Prostate gland (tissue), 2 donors: Measurements from ENCODE around the gene YBX2.

Source experiments
- POLR2A ChIP-seq: fragments of 450-650 bp; IDR thresholded peaks from one replicate; pipeline ENCODE4 v1.6.1; 2016; ENCODE audit warnings: antibody characterized with exemption, mild to moderate bottlenecking
- TF ChIP-seq, protein P1 (sequence below), 4 experiments: fragments of 200-600 bp in 2 of 4; fragments of 450-650 bp in 2 of 4; sonication (generic) in 2 of 4; IDR thresholded peaks; 1 replicate in 3 of 4; 2 replicates in 1 of 4; pipeline ENCODE4 v1.5.1; 2016 to 2019; ENCODE audit warnings: antibody characterized with exemption in 4 of 4, mild to moderate bottlenecking in 2 of 4, moderate library complexity in 2 of 4

DNA sequence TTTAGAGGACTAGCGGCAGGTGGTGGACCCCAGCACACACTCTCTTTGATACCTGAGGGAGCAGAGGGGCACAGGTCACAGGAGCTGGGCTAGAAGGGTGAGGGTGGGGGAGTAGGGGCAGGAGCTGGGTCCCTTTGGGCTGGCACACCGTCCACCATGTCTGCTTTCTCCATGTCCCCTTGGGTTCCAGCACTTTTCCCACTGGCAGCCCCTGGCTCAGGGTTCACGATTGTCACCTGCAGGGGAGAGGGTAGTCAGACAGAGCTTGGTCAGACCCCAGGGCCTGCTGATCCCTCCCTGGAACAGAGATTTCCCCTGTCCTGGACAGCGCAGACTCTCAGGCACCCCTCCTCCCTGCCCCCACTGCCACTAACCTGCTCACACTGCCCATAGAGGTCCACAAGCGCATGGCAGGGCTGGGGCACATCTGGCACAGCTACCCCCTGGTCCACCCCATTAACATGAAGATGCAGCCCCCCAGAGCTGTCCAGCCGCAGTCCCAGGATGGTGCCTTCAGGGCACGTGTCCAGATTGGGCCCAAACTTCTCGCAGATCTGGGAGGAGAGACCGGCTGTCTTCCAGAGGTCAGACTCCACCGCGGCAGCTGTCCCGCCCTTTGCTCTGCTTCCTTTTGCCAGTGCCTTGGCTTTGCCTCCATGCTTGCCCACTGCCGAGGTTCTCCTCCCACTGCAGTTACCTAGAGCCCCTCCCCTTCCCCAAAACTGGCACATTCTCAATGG, 23.9 kb upstream of the YBX2 start:
- TF ChIP-seq, protein P1, sequence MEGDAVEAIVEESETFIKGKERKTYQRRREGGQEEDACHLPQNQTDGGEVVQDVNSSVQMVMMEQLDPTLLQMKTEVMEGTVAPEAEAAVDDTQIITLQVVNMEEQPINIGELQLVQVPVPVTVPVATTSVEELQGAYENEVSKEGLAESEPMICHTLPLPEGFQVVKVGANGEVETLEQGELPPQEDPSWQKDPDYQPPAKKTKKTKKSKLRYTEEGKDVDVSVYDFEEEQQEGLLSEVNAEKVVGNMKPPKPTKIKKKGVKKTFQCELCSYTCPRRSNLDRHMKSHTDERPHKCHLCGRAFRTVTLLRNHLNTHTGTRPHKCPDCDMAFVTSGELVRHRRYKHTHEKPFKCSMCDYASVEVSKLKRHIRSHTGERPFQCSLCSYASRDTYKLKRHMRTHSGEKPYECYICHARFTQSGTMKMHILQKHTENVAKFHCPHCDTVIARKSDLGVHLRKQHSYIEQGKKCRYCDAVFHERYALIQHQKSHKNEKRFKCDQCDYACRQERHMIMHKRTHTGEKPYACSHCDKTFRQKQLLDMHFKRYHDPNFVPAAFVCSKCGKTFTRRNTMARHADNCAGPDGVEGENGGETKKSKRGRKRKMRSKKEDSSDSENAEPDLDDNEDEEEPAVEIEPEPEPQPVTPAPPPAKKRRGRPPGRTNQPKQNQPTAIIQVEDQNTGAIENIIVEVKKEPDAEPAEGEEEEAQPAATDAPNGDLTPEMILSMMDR (IDR thresholded peaks at IDR 0.05) = no peak
- TF ChIP-seq POLR2A = no peak
